Stomach (tissue), 9 donors: ENCODE results near the gene ZCCHC7. TPM values are rescaled to one million over a fixed set of nuclear protein-coding genes. Genes with fewer than 3 reads are reported as not detected.
"Not testable (repeated sequence)": the region's sequence is repeated elsewhere in the genome, so short reads cannot be mapped to it uniquely, and the experiment has no call there.

Source experiments
- DNase-seq, 2 donors: peaks; one replicate each; pipeline versions ENCODE4 v3.0.0 to v3.0.0-alpha.2; 2013 to 2019
- H3K27ac ChIP-seq, 5 donors: fragments of 200-600 bp in 4 of 5; sonication (generic) in 4 of 5; one replicate each; pipeline ENCODE4 v1.5.1; 2013 to 2019; ENCODE audit warnings: mild to moderate bottlenecking in 1 of 5, moderate library complexity in 1 of 5
- H3K27me3 ChIP-seq, 3 donors: fragments of 200-600 bp; sonication (generic); one replicate each; pipeline ENCODE4 v1.5.1; 2017 to 2019; ENCODE audit warnings: mixed run types in 1 of 3
- H3K36me3 ChIP-seq, 4 donors: fragments of 200-600 bp; sonication (generic); 1 replicate in 3 of 4; 2 replicates in 1 of 4; pipeline ENCODE4 v1.5.1; 2016 to 2019
- H3K4me1 ChIP-seq, 4 donors: fragments of 200-600 bp; sonication (generic); one replicate each; pipeline ENCODE4 v1.5.1; 2016 to 2019
- H3K4me3 ChIP-seq, 4 donors: fragments of 200-600 bp; sonication (generic) in 3 of 4; one replicate each; pipeline ENCODE4 v1.5.1; 2016 to 2019; ENCODE audit warnings: mild to moderate bottlenecking in 1 of 4
- H3K9me3 ChIP-seq, 4 donors: fragments of 200-600 bp; sonication (generic); one replicate each; pipeline ENCODE4 v1.5.1; 2016 to 2019
- CTCF ChIP-seq, 7 experiments: fragments of 450-650 bp in 4 of 7; fragments of 200-600 bp in 3 of 7; sonication (generic) in 3 of 7; IDR thresholded peaks; one replicate each; pipeline ENCODE4 v1.5.1; 2016 to 2019; ENCODE audit warnings: antibody characterized with exemption in 7 of 7, control low read depth in 2 of 7, mild to moderate bottlenecking in 1 of 7
- EP300 ChIP-seq: sonication (generic); formaldehyde crosslinking; IDR thresholded peaks from one replicate; pipeline ENCODE4 v1.6.1; 2017; ENCODE audit warnings: antibody characterized with exemption
- POLR2A ChIP-seq, 4 donors: fragments of 450-650 bp; IDR thresholded peaks; one replicate each; pipeline ENCODE4 v1.6.1; 2016; ENCODE audit warnings: antibody characterized with exemption in 4 of 4, control low read depth in 2 of 4, mild to moderate bottlenecking in 1 of 4, moderate library complexity in 1 of 4
- POLR2AphosphoS5 ChIP-seq, 3 donors: sonication (generic); formaldehyde crosslinking; IDR thresholded peaks; one replicate each; pipeline ENCODE4 v1.6.1; 2016; ENCODE audit warnings: antibody characterized with exemption in 3 of 3
- WGBS, 5 donors: extraction: QIAGEN DNeasy Blood & Tissue Kit in 3 of 5; methylation state at CpG; one replicate each; pipeline versions ENCODE4 v1.1.5 to v1.1.7; 2013 to 2018; 5-methylcytosine and 5-hydroxymethylcytosine counted together
- intact Hi-C: fragments of 100-400 bp; cut with DNase I; formaldehyde crosslinking; loops from one replicate; pipeline ENCODE4 v1.15.1; 2023; ENCODE audit warnings: low total_unique reads
- polyA plus RNA-seq, 3 donors: library from polyadenylated mRNA; stranded (reverse); fragments of 200-250 nt; gene quantifications; one replicate each; pipeline ENCODE4 v1.2.3, GENCODE V29; 2013
- total RNA-seq, 5 donors: library from RNA; depleted of rRNA; stranded (reverse); fragments of >200 nt; gene quantifications; one replicate each; pipeline versions ENCODE4 v1.1.0 to v1.2.3, GENCODE V29; 2014 to 2016
- donor health status: healthy with polysubstance abuse.
- donor health status: Bipolar disorder and iron deficiency.
- donor health status: healthy.

The ZCCHC7 gene
- total and polyA plus RNA-seq, 8 donors: 7.9 to 67.1 (median 17.6) TPM

- peaks cover 0 to 45% (median 31%) of the 10 kb centered on the region in 4 donors for H3K36me3 ChIP-seq
- TF ChIP-seq POLR2A (IDR thresholded peaks at IDR 0.05) (no peak), POLR2AphosphoS5 (IDR thresholded peaks at IDR 0.05) (no peak), CTCF (IDR thresholded peaks at IDR 0.05) (no peak), EP300 (no peak)
- H3K4me1 ChIP-seq: peaks cover 0 to 11% (median 0%) of the 10 kb centered on the region in 4 donors
- no peak overlapping the region for H3K27ac ChIP-seq
- no peaks in the 10 kb centered on the region for H3K9me3 ChIP-seq
- intact Hi-C loops: no loop called here
- H3K4me3 ChIP-seq: no peak overlapping the region
- WGBS, 5 donors: 84 to 95% (median 93%) methylated on average over 4 of the region's 4 CpGs
- H3K27me3 ChIP-seq: no peaks in the 10 kb centered on the region
- DNase-seq: no peak
These were observed 37.5 kb downstream of the ZCCHC7 start for GRCh38 chr9:37157726-37158377.

- no peak overlapping the region for H3K27ac ChIP-seq
- no peaks in the 10 kb centered on the region for H3K9me3 ChIP-seq
- no peaks in the 10 kb centered on the region for H3K27me3 ChIP-seq
- H3K36me3 ChIP-seq: peaks cover 0 to 54% (median 31%) of the 10 kb centered on the region in 4 donors
- WGBS, 5 donors: 89 to 95% (median 93%) methylated on average over 4 of the region's 4 CpGs
- DNase-seq: no peak
- intact Hi-C loops: no loop called here
- H3K4me3 ChIP-seq: no peak overlapping the region
- TF ChIP-seq CTCF (IDR thresholded peaks at IDR 0.05) (no peak), POLR2AphosphoS5 (IDR thresholded peaks at IDR 0.05) (no peak), POLR2A (IDR thresholded peaks at IDR 0.05) (no peak), EP300 (no peak)
- no peaks in the 10 kb centered on the region for H3K4me1 ChIP-seq
These were observed 42.9 kb downstream of the ZCCHC7 start for GRCh38 chr9:37163299-37163698.

- H3K4me1 ChIP-seq, H3K27me3 ChIP-seq, H3K27ac ChIP-seq, intact Hi-C loops, H3K9me3 ChIP-seq, H3K4me3 ChIP-seq, DNase-seq: not testable (repeated sequence)
- WGBS, 5 donors: 92 to 100% (median 97%) methylated on average over 4 of the region's 4 CpGs
- peaks cover 0 to 54% (median 31%) of the 10 kb centered on the region in 4 donors for H3K36me3 ChIP-seq
These were observed 44.0 kb downstream of the ZCCHC7 start for GRCh38 chr9:37164335-37164734.

GRCh38 chr9:37165644-37166043 is 45.3 kb downstream of the ZCCHC7 start:
- intact Hi-C loops: no loop called here
- Histone ChIP-seq H3K27ac (no peak overlapping the region), H3K27me3 (no peaks in the 10 kb centered on the region), H3K9me3 (no peaks in the 10 kb centered on the region), H3K4me3 (no peak overlapping the region), H3K4me1 (no peaks in the 10 kb centered on the region), H3K36me3 (peaks cover 0 to 41% (median 22%) of the 10 kb centered on the region in 4 donors)
- DNase-seq: no peak
- TF ChIP-seq POLR2A (IDR thresholded peaks at IDR 0.05) (no peak), POLR2AphosphoS5 (IDR thresholded peaks at IDR 0.05) (no peak), CTCF (IDR thresholded peaks at IDR 0.05) (no peak), EP300 (no peak)
- WGBS, 5 donors: 98 to 100% (median 100%) methylated on average over 1 of the region's 1 CpG

GRCh38 chr9:37167456-37168047 is 47.2 kb downstream of the ZCCHC7 start:
- Histone ChIP-seq H3K4me3 (no peak overlapping the region), H3K36me3 (peaks cover 0 to 30% (median 14%) of the 10 kb centered on the region in 4 donors), H3K27me3 (no peaks in the 10 kb centered on the region), H3K4me1 (no peaks in the 10 kb centered on the region), H3K27ac (no peak overlapping the region), H3K9me3 (no peaks in the 10 kb centered on the region)
- no peak for DNase-seq
- TF ChIP-seq POLR2AphosphoS5 (IDR thresholded peaks at IDR 0.05) (no peak), CTCF (IDR thresholded peaks at IDR 0.05) (no peak), POLR2A (IDR thresholded peaks at IDR 0.05) (no peak), EP300 (no peak)
- 89 to 98% (median 95%) methylated on average over 2 of the region's 2 CpGs for WGBS, 5 donors
- intact Hi-C loops: no loop called here
